Transverse colon (tissue), 4 donors: ENCODE data around the gene UBASH3B. TPM values are rescaled to one million over a fixed set of nuclear protein-coding genes. Genes with fewer than 3 reads are reported as not detected.
A peak's percentile ranks its signal among the peaks of the same experiment; 100 is the strongest.

Experiments
- DNase-seq: peaks from one replicate; pipeline ENCODE4 v3.0.0-alpha.2; 2019
- H3K27ac ChIP-seq, 4 donors: fragments of 200-600 bp; sonication (generic); 2 replicates each; pipeline ENCODE4 v1.5.1; 2016 to 2018; ENCODE audit warnings: inconsistent platforms in 4 of 4
- H3K27me3 ChIP-seq: fragments of 200-600 bp; sonication (generic); 2 replicates; pipeline ENCODE4 v1.5.1; 2017; ENCODE audit warnings: inconsistent platforms
- H3K36me3 ChIP-seq, 4 donors: fragments of 200-600 bp; sonication (generic); 2 replicates each; pipeline ENCODE4 v1.5.1; 2017 to 2019; ENCODE audit warnings: inconsistent platforms in 4 of 4
- H3K4me1 ChIP-seq, 4 donors: fragments of 200-600 bp; sonication (generic); 2 replicates each; pipeline ENCODE4 v1.5.1; 2017 to 2020; ENCODE audit warnings: inconsistent platforms in 4 of 4
- H3K4me3 ChIP-seq, 4 donors: fragments of 200-600 bp; sonication (generic); 1 replicate in 1 of 4; 2 replicates in 3 of 4; pipeline versions ENCODE4 v1.5.1 to v1.6.1; 2017 to 2019; ENCODE audit warnings: inconsistent platforms in 4 of 4
- H3K9me3 ChIP-seq, 2 donors: fragments of 200-600 bp; sonication (generic); 2 replicates each; pipeline ENCODE4 v1.5.1; 2017 to 2019; ENCODE audit warnings: inconsistent platforms in 2 of 2
- EP300 ChIP-seq: sonication (generic); formaldehyde crosslinking; IDR thresholded peaks from one replicate; pipeline ENCODE4 v1.6.1; 2017; ENCODE audit warnings: antibody characterized with exemption, low read depth
- POLR2A ChIP-seq: fragments of 450-650 bp; IDR thresholded peaks from one replicate; pipeline ENCODE4 v1.6.1; 2016; ENCODE audit warnings: antibody characterized with exemption, mild to moderate bottlenecking, moderate library complexity
- POLR2AphosphoS5 ChIP-seq, 3 donors: sonication (generic); formaldehyde crosslinking; IDR thresholded peaks; one replicate each; pipeline ENCODE4 v1.6.1; 2016; ENCODE audit warnings: antibody characterized with exemption in 3 of 3
- WGBS, 2 donors: methylation state at CpG; one replicate each; pipeline ENCODE4 v1.1.5; 2018; ENCODE audit warnings: low coverage in 1 of 2; 5-methylcytosine and 5-hydroxymethylcytosine counted together
- in situ Hi-C, 4 donors: fragments of 200-750 bp; cut with MboI; loops; one replicate each; pipeline versions ENCODE4 v1.15.0 to v1.15.1; 2017; ENCODE audit warnings: low sequenced_read_pairs in 3 of 4, low pct_ligation_motif_present in 1 of 4, low pct_unique_long_range_greater_than_20kb in 1 of 4
- intact Hi-C: fragments of 100-400 bp; cut with DNase I; formaldehyde crosslinking; loops from one replicate; pipeline ENCODE4 v1.15.1; 2023; ENCODE audit warnings: low total_unique reads
- total RNA-seq, 4 donors: library from RNA; depleted of rRNA; stranded (reverse); fragments of >200 nt; gene quantifications; one replicate each; pipeline ENCODE4 v1.1.0, GENCODE V29; 2016
- TF ChIP-seq, protein P1 (sequence below), 5 experiments: fragments of 200-600 bp in 3 of 5; fragments of 450-650 bp in 2 of 5; sonication (generic) in 3 of 5; IDR thresholded peaks; 1 replicate in 2 of 5; 2 replicates in 3 of 5; pipeline ENCODE4 v1.5.1; 2016 to 2017; ENCODE audit warnings: antibody characterized with exemption in 5 of 5, inconsistent platforms in 3 of 5, mild to moderate bottlenecking in 2 of 5, moderate library complexity in 1 of 5

UBASH3B gene
- total RNA-seq, 4 donors from 2014 or later, result 2.0 to 101 (median 17.0) TPM

GRCh38 chr11:122671400-122671891 lies 15.9 kb downstream of the UBASH3B start:
- no peak for DNase-seq
- TF ChIP-seq POLR2AphosphoS5 (IDR thresholded peaks at IDR 0.05) (no peak), EP300 (no peak)
- TF ChIP-seq, protein P1, sequence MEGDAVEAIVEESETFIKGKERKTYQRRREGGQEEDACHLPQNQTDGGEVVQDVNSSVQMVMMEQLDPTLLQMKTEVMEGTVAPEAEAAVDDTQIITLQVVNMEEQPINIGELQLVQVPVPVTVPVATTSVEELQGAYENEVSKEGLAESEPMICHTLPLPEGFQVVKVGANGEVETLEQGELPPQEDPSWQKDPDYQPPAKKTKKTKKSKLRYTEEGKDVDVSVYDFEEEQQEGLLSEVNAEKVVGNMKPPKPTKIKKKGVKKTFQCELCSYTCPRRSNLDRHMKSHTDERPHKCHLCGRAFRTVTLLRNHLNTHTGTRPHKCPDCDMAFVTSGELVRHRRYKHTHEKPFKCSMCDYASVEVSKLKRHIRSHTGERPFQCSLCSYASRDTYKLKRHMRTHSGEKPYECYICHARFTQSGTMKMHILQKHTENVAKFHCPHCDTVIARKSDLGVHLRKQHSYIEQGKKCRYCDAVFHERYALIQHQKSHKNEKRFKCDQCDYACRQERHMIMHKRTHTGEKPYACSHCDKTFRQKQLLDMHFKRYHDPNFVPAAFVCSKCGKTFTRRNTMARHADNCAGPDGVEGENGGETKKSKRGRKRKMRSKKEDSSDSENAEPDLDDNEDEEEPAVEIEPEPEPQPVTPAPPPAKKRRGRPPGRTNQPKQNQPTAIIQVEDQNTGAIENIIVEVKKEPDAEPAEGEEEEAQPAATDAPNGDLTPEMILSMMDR (IDR thresholded peaks at IDR 0.05), result no peak
- no peaks in the 10 kb centered on the region for H3K27me3 ChIP-seq
- no peak overlapping the region for H3K27ac ChIP-seq
- intact Hi-C loops (no loop called here), in situ Hi-C loops (no loop called here)
- peaks cover 0 to 19% (median 2%) of the 10 kb centered on the region in 4 donors for H3K4me1 ChIP-seq
- no peak overlapping the region for H3K4me3 ChIP-seq
- H3K9me3 ChIP-seq, result no peaks in the 10 kb centered on the region
- 85% methylated on average over 12 of the region's 12 CpGs; no CpG with 5 or more reads in 1 of the 2 donors for WGBS, 2 donors
- H3K36me3 ChIP-seq, result no peaks in the 10 kb centered on the region

DNA sequence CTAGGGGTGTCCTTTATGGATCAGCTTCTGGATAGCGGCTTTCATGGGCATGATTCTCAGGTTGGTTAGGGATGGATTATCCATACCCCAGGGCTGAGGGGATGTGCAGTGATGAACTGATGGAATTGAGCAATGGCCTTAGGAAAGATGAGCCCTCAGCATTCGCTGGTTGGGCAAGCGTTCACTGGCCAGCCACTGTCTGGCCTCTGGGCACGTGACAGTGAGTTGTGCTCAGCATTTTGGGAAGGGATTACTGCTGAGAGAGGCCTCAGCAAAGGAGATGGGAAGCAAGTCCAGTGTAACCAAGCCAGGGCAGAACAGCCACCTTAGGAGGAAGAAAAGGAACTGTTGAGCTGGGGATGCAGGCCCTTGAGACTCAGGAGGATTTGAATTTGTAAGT lies 17.4 kb downstream of the UBASH3B start:
- in situ Hi-C loops, result no loop called here
- peak; percentile 16 for DNase-seq
- Histone ChIP-seq H3K36me3 (no peaks in the 10 kb centered on the region), H3K4me1 (peaks cover 0 to 14% (median 2%) of the 10 kb centered on the region in 4 donors), H3K4me3 (no peak overlapping the region), H3K27ac (no peak overlapping the region), H3K27me3 (no peaks in the 10 kb centered on the region), H3K9me3 (no peaks in the 10 kb centered on the region)
- 90% methylated on average over 4 of the region's 4 CpGs; no CpG with 5 or more reads in 1 of the 2 donors for WGBS, 2 donors
- no peak for TF ChIP-seq POLR2AphosphoS5 (IDR thresholded peaks at IDR 0.05)
- TF ChIP-seq POLR2A, result no peak
- TF ChIP-seq, protein P1 (IDR thresholded peaks at IDR 0.05), result no peak
- TF ChIP-seq EP300, result no peak
- intact Hi-C loops, result no loop called here

DNA sequence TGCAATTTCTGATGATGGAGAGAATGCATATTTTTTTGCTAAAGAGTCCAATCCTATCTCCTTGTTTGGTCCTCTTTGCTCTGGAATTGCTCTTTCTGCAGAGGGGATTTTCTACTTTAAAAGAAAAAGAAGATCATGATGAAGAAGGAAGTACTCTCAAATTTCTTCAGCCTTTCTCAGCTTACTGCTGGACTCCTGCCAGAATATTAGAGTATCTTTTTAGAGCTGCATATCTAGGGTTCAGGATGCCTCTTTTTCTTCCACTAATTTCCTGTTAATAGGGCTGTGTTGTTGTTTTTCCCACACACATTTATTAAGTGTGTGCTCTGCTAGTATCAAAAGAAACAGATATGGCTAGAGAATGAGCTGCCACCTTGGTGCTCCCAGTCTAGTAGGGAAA lies 18.2 kb downstream of the UBASH3B start:
- H3K27me3 ChIP-seq, result no peaks in the 10 kb centered on the region
- H3K9me3 ChIP-seq, result no peaks in the 10 kb centered on the region
- intact Hi-C loops, result no loop called here
- H3K36me3 ChIP-seq, result no peaks in the 10 kb centered on the region
- no peak overlapping the region for H3K4me3 ChIP-seq
- in situ Hi-C loops, result no loop called here
- TF ChIP-seq EP300 (no peak), POLR2A (no peak), POLR2AphosphoS5 (IDR thresholded peaks at IDR 0.05) (no peak)
- TF ChIP-seq, protein P1 (IDR thresholded peaks at IDR 0.05), result no peak
- H3K27ac ChIP-seq, result no peak overlapping the region
- DNase-seq, result no peak
- peaks cover 0 to 9% (median under 1%) of the 10 kb centered on the region in 4 donors for H3K4me1 ChIP-seq

GRCh38 chr11:122676638-122677037 lies 21.1 kb downstream of the UBASH3B start:
- no peak for DNase-seq
- intact Hi-C loops (no loop called here), in situ Hi-C loops (no loop called here)
- H3K9me3 ChIP-seq, result no peaks in the 10 kb centered on the region
- H3K36me3 ChIP-seq, result no peaks in the 10 kb centered on the region
- TF ChIP-seq POLR2A, result no peak
- no peak for TF ChIP-seq EP300
- TF ChIP-seq, protein P1 (IDR thresholded peaks at IDR 0.05), result no peak
- no peak for TF ChIP-seq POLR2AphosphoS5 (IDR thresholded peaks at IDR 0.05)
- no peak overlapping the region for H3K27ac ChIP-seq
- H3K4me3 ChIP-seq, result no peak overlapping the region
- 81 to 89% methylated on average over 3 to 4 of the region's 4 CpGs for WGBS, 2 donors
- no peaks in the 10 kb centered on the region for H3K27me3 ChIP-seq
- peaks cover 0 to 6% (median 0%) of the 10 kb centered on the region in 4 donors for H3K4me1 ChIP-seq
